Fibroblast of lung (primary cell): Measurements from ENCODE around the gene TINCR. TPM values are rescaled to one million over a fixed set of nuclear protein-coding genes. Genes with fewer than 3 reads are reported as not detected.

Experiments
- DNase-seq, 2 donors: peaks; one replicate each; pipeline versions ENCODE4 v3.0.0 to v3.0.0-alpha.2; 2010; ENCODE audit warnings: low read depth in 2 of 2
- H2AFZ ChIP-seq: 2 replicates; pipeline ENCODE4 v1.5.1; 2012; ENCODE audit warnings: low read length, control low read depth, inconsistent platforms
- H3K27ac ChIP-seq: 2 replicates; pipeline ENCODE4 v1.5.1; 2011; ENCODE audit warnings: low read length, control low read depth; ENCODE audit not compliant: insufficient read depth
- H3K27me3 ChIP-seq: 2 replicates; pipeline ENCODE4 v1.5.1; 2011; ENCODE audit warnings: mild to moderate bottlenecking, low read length; ENCODE audit not compliant: control insufficient read depth, insufficient read depth
- H3K36me3 ChIP-seq: 2 replicates; pipeline ENCODE4 v1.5.1; 2011; ENCODE audit warnings: low read length; ENCODE audit not compliant: control insufficient read depth, insufficient read depth
- H3K4me1 ChIP-seq: 2 replicates; pipeline ENCODE4 v1.5.1; 2011; ENCODE audit warnings: low read length; ENCODE audit not compliant: control insufficient read depth, insufficient read depth; ENCODE audit errors: extremely low read depth
- H3K4me2 ChIP-seq: 2 replicates; pipeline ENCODE4 v1.5.1; 2011; ENCODE audit warnings: low read length, control low read depth; ENCODE audit not compliant: insufficient read depth; ENCODE audit errors: extremely low read depth
- H3K4me3 ChIP-seq, 4 experiments: fragments of 200-600 bp in 1 of 4; sonication (generic) in 1 of 4; replicated peaks in 1 of 4; 2 replicates each; pipeline ENCODE4 v1.5.1; 2011 to 2016; ENCODE audit warnings: low read length in 4 of 4, low read depth in 3 of 4, mild to moderate bottlenecking in 3 of 4, control low read depth in 2 of 4, inconsistent platforms in 1 of 4, mixed read lengths in 1 of 4; ENCODE audit not compliant: insufficient read depth in 1 of 4; ENCODE audit errors: control extremely low read depth in 1 of 4
- H3K79me2 ChIP-seq: 2 replicates; pipeline ENCODE4 v1.5.1; 2012; ENCODE audit warnings: mild to moderate bottlenecking, low read length, inconsistent platforms; ENCODE audit not compliant: control insufficient read depth, insufficient read depth
- H3K9ac ChIP-seq: 2 replicates; pipeline ENCODE4 v1.5.1; 2011; ENCODE audit warnings: mild to moderate bottlenecking, low read length, control low read depth; ENCODE audit not compliant: insufficient read depth
- H3K9me3 ChIP-seq: 2 replicates; pipeline ENCODE4 v1.5.1; 2012; ENCODE audit warnings: low read depth, low read length; ENCODE audit not compliant: control insufficient read depth, insufficient read depth
- H4K20me1 ChIP-seq: 2 replicates; pipeline ENCODE4 v1.5.1; 2011; ENCODE audit warnings: low read length; ENCODE audit not compliant: control insufficient read depth, insufficient read depth; ENCODE audit errors: extremely low read depth
- EZH2 ChIP-seq: IDR thresholded peaks from 2 replicates; pipeline ENCODE4 v1.5.1; 2012; ENCODE audit warnings: low read length, control low read depth, mild to moderate bottlenecking; ENCODE audit errors: missing control alignments
- polyA plus RNA-seq, 2 donors: library from polyadenylated mRNA; depleted of rRNA in 1 of 2; stranded (reverse) in 1 of 2; unstranded in 1 of 2; fragments of >200 nt; gene quantifications; 2 replicates each; pipeline ENCODE4 v1.2.1, GENCODE V29; 2011 to 2012; ENCODE audit warnings: missing spikeins in 1 of 2
- total RNA-seq: library from RNA; depleted of rRNA; stranded (reverse); fragments of >200 nt; gene quantifications from 2 replicates; pipeline ENCODE4 v1.2.1, GENCODE V29; 2014
- TF ChIP-seq, protein P1 (sequence below), 2 donors: IDR thresholded peaks in 1 of 2; conservative IDR thresholded peaks in 1 of 2; 1 replicate in 1 of 2; 2 replicates in 1 of 2; pipeline ENCODE4 v1.5.1; 2011 to 2012; ENCODE audit warnings: low read length in 2 of 2, control low read depth in 1 of 2, inconsistent platforms in 1 of 2, low read depth in 1 of 2, mild to moderate bottlenecking in 1 of 2

Gene TINCR
- total and polyA plus RNA-seq, 2 donors (not counting 1 experiment from before 2014, with no cell fraction given), result 0.06 to 0.17 TPM

GRCh38 chr19:5530701-5531100, 37.1 kb downstream of the TINCR start:
- peaks cover 3% of the 10 kb centered on the region for H3K27me3 ChIP-seq
- TF ChIP-seq, protein P1, sequence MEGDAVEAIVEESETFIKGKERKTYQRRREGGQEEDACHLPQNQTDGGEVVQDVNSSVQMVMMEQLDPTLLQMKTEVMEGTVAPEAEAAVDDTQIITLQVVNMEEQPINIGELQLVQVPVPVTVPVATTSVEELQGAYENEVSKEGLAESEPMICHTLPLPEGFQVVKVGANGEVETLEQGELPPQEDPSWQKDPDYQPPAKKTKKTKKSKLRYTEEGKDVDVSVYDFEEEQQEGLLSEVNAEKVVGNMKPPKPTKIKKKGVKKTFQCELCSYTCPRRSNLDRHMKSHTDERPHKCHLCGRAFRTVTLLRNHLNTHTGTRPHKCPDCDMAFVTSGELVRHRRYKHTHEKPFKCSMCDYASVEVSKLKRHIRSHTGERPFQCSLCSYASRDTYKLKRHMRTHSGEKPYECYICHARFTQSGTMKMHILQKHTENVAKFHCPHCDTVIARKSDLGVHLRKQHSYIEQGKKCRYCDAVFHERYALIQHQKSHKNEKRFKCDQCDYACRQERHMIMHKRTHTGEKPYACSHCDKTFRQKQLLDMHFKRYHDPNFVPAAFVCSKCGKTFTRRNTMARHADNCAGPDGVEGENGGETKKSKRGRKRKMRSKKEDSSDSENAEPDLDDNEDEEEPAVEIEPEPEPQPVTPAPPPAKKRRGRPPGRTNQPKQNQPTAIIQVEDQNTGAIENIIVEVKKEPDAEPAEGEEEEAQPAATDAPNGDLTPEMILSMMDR (conservative IDR thresholded peaks at IDR 0.05 in 1 of 2, IDR thresholded peaks at IDR 0.05 in 1 of 2; ENCODE audit: low read depth in 1 of 2, low read length in 2 of 2), result no peak
- no peak for TF ChIP-seq EZH2
- H3K9ac ChIP-seq, result no peak overlapping the region
- no peak overlapping the region for H2AFZ ChIP-seq
- DNase-seq, result no peak
- no peaks in the 10 kb centered on the region for H3K4me1 ChIP-seq
- no peaks in the 10 kb centered on the region for H3K36me3 ChIP-seq
- no peak overlapping the region for H3K4me2 ChIP-seq
- H3K79me2 ChIP-seq, result no peaks in the 10 kb centered on the region
- no peak overlapping the region for H3K4me3 ChIP-seq
- H3K27ac ChIP-seq, result no peak overlapping the region
- no peaks in the 10 kb centered on the region for H4K20me1 ChIP-seq
- H3K9me3 ChIP-seq, result no peaks in the 10 kb centered on the region

- Histone ChIP-seq H3K27me3 (peaks cover 3% of the 10 kb centered on the region), H3K9me3 (no peaks in the 10 kb centered on the region), H3K4me1 (no peaks in the 10 kb centered on the region), H3K4me3 (no peak overlapping the region), H3K27ac (no peak overlapping the region), H3K4me2 (no peak overlapping the region), H2AFZ (no peak overlapping the region), H3K36me3 (no peaks in the 10 kb centered on the region), H3K79me2 (no peaks in the 10 kb centered on the region), H4K20me1 (no peaks in the 10 kb centered on the region), H3K9ac (no peak overlapping the region)
- TF ChIP-seq, protein P1 (conservative IDR thresholded peaks at IDR 0.05 in 1 of 2, IDR thresholded peaks at IDR 0.05 in 1 of 2; ENCODE audit: low read depth in 1 of 2, low read length in 2 of 2), result no peak
- TF ChIP-seq EZH2, result no peak
- no peak for DNase-seq
Observed at GRCh38 chr19:5526691-5527090, 41.1 kb downstream of the TINCR start.

DNA sequence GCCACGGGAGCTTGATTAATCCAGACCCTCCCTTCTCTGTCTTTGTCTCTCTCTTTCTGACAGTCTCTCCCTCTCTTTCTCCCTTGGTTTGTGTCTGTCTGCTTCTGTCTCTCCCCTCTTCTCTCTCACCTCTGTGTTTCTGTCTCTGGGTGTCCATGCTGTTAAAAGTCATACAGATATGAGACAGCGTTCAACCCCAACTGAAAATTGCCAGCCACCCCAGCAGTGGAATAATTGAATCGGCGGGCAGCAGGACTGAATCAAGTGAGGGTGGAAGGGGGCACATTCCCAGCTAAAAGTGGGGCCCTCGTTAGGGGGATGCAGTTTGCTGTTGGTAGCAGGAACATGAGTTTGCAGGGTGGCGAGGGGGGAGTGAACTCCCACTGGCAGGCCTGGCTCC, 43.7 kb downstream of the TINCR start:
- no peak overlapping the region for H2AFZ ChIP-seq
- H3K27ac ChIP-seq, result no peak overlapping the region
- DNase-seq, result no peak
- no peak overlapping the region for H3K4me2 ChIP-seq
- H3K9me3 ChIP-seq, result no peaks in the 10 kb centered on the region
- no peaks in the 10 kb centered on the region for H3K36me3 ChIP-seq
- H3K79me2 ChIP-seq, result no peaks in the 10 kb centered on the region
- TF ChIP-seq EZH2, result no peak
- TF ChIP-seq, protein P1 (conservative IDR thresholded peaks at IDR 0.05 in 1 of 2, IDR thresholded peaks at IDR 0.05 in 1 of 2; ENCODE audit: low read depth in 1 of 2, low read length in 2 of 2), result no peak
- H3K4me3 ChIP-seq, result no peak overlapping the region
- peaks cover under 1% of the 10 kb centered on the region for H3K27me3 ChIP-seq
- no peak overlapping the region for H3K9ac ChIP-seq
- H4K20me1 ChIP-seq, result no peaks in the 10 kb centered on the region
- no peaks in the 10 kb centered on the region for H3K4me1 ChIP-seq
